ENCODE measurements around the gene NLRC5.

GRCh38 chr16:56997931-56998330 is 8.6 kb downstream of the NLRC5 start:
- TF ChIP-seq CTCF (conservative IDR thresholded peaks at IDR 0.05; ENCODE audit: low read length) (no peak), EZH2phosphoT487 (IDR thresholded peaks at IDR 0.05; ENCODE audit: borderline replicate concordance, low read depth, low read length) (no peak)
